Measurements from ENCODE around the gene SLC6A3.

DNA sequence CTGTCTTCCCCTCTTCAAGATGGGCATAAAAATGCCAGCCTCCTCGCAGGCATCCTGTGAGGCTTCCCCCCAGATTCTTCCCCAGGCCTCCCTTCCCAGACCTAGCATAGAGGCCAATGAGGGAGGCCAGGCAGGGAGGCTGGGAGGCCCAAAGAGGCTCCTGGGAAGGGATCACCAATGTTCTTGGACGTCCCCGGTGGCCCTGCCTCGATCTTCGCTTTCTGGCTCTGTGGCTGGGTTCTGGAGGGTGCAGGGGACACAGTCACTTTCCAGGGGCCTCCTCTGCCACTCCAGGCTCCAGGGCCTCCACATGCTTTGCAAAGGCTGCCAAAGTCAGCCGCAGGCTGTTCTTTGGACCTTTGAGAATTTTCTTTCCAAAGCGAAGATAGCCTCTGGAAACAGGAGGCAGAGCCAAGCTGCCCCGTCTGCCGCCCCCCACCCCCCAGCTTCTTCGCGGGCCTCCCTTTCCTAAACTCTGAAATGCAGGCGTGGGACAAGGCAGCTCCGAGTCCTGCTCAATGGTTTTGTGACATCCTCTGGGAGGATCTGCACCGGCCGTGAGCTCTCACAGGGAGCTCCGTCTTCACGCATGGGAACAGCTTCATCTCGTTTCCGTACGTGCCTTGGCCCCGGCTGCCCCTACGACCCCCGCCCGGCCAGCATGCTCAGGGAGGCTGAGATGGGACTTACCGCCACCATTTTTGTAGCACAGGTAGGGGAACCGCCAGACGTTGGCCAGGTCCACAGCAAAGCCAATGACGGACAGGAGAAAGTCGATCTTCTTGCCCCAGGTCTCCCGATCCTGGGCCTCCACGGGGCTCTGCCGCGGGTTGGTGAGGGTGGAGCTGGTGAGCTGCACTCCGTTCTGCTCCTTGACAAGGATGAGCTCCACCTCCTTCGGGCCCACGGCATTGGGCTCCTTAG is 2.8 kb downstream of the SLC6A3 start:
- TF ChIP-seq TAF1 (IDR thresholded peaks at IDR 0.05; ENCODE audit: borderline replicate concordance, insufficient read depth, low read length) (no peak), FOXP2 (optimal IDR thresholded peaks at IDR 0.05; ENCODE audit: borderline replicate concordance, extremely low read depth, extremely low read length, insufficient read depth) (no peak)
